ENCODE measurements around the gene TNC. TPM values are rescaled to one million over a fixed set of nuclear protein-coding genes. Genes with fewer than 3 reads are reported as not detected.

Gene TNC
- total and polyA plus RNA-seq, 2 donors (not counting 3 experiments of a cell fraction or from before 2014, with no cell fraction given) = 0.29 TPM; not detected in 1

- no peak overlapping the region for H3K27ac ChIP-seq (ENCODE audit: insufficient read depth, low read depth, low read length)
- H3K9me3 ChIP-seq (replicated peaks; ENCODE audit: control insufficient read depth, insufficient read depth, low read length) = no peaks in the 10 kb centered on the region
- dilution Hi-C loops (cut with MboI; ENCODE audit: extremely low pct_ligation_motif_present, low sequenced_read_pairs) = no loop called here
- POLR2A ChIA-PET = no interaction called here
- H3K9ac ChIP-seq (replicated peaks; ENCODE audit: extremely low read depth, insufficient read depth, low read length) = no peak overlapping the region
- BruUV-seq (replicated peaks) = no TSS peak
- no peaks in the 10 kb centered on the region for H3K4me1 ChIP-seq (ENCODE audit: control insufficient read depth, extremely low read depth, insufficient read depth, low read length)
- peak; percentile 88 for FAIRE-seq
- no peak overlapping the region for H3K4me2 ChIP-seq (ENCODE audit: insufficient read depth, low read length)
- H3K9me1 ChIP-seq (replicated peaks; ENCODE audit: control insufficient read depth, extremely low read depth, insufficient read depth, low read length) = no peaks in the 10 kb centered on the region
- H2AFZ ChIP-seq (ENCODE audit: low read depth, low read length) = no peak overlapping the region
- H3K27me3 ChIP-seq (ENCODE audit: control insufficient read depth in 2 of 2, insufficient read depth in 2 of 2, low read length in 2 of 2) = peaks cover 3 to 5% of the 10 kb centered on the region in 2 experiments
- H3K36me3 ChIP-seq (ENCODE audit: control insufficient read depth in 2 of 2, extremely low read depth in 1 of 2, insufficient read depth in 2 of 2, low read length in 2 of 2) = no peaks in the 10 kb centered on the region
- no peaks in the 10 kb centered on the region for H4K20me1 ChIP-seq (replicated peaks; ENCODE audit: control insufficient read depth, extremely low read depth, insufficient read depth, low read length)
- H3K4me3 ChIP-seq (replicated peaks in 1 of 3; ENCODE audit: insufficient read depth in 1 of 3, low read depth in 1 of 3, low read length in 3 of 3) = no peak overlapping the region
- CTCF ChIA-PET = interaction anchor here (0.6 to 6.9 kb wide), 35 partner anchors 8 to 611 kb away, joined by 3 to 144 read pairs (median 4); partner anchors contain the start of genes TEX48 and TEX53
- H3K79me2 ChIP-seq (ENCODE audit: control insufficient read depth, insufficient read depth, low read length) = no peaks in the 10 kb centered on the region
- intact Hi-C loops (cut with micrococcal nuclease) = loop anchor here (1.0 to 10.0 kb wide), 7 partner anchors 103 to 609 kb away; partner anchors contain the start of gene TEX48
- TF ChIP-seq POLR2A (IDR thresholded peaks at IDR 0.05; ENCODE audit: low read depth, low read length) (no peak), JUN (IDR thresholded peaks at IDR 0.05; ENCODE audit: borderline replicate concordance, insufficient read depth, insufficient read length, low read depth) (no peak), FOS (IDR thresholded peaks at IDR 0.05; ENCODE audit: borderline replicate concordance, insufficient read depth, low read length) (no peak), CTCF (IDR thresholded peaks at IDR 0.05; ENCODE audit: extremely low read depth in 1 of 2, insufficient read depth in 1 of 2, low read depth in 1 of 2, low read length in 2 of 2) (peak; percentile 62 to 72), EZH2 (IDR thresholded peaks at IDR 0.05; ENCODE audit: borderline replicate concordance, low read depth, low read length, severe bottlenecking) (no peak), MYC (IDR thresholded peaks at IDR 0.05; ENCODE audit: low read depth, low read length) (no peak), MAX (IDR thresholded peaks at IDR 0.05; ENCODE audit: insufficient read depth, insufficient read length) (no peak), GATA2 (IDR thresholded peaks at IDR 0.05; ENCODE audit: insufficient read depth, insufficient read length, low read depth, low read length) (no peak)
- peak; percentile 47 for DNase-seq (ENCODE audit: low read depth, low spot score)
These were observed 104.0 kb downstream of the TNC start for GRCh38 chr9:115013998-115014397.

All from endothelial cell of umbilical vein (primary cell).